ENCODE data around the gene SPAG7.

The SPAG7 gene

DNA sequence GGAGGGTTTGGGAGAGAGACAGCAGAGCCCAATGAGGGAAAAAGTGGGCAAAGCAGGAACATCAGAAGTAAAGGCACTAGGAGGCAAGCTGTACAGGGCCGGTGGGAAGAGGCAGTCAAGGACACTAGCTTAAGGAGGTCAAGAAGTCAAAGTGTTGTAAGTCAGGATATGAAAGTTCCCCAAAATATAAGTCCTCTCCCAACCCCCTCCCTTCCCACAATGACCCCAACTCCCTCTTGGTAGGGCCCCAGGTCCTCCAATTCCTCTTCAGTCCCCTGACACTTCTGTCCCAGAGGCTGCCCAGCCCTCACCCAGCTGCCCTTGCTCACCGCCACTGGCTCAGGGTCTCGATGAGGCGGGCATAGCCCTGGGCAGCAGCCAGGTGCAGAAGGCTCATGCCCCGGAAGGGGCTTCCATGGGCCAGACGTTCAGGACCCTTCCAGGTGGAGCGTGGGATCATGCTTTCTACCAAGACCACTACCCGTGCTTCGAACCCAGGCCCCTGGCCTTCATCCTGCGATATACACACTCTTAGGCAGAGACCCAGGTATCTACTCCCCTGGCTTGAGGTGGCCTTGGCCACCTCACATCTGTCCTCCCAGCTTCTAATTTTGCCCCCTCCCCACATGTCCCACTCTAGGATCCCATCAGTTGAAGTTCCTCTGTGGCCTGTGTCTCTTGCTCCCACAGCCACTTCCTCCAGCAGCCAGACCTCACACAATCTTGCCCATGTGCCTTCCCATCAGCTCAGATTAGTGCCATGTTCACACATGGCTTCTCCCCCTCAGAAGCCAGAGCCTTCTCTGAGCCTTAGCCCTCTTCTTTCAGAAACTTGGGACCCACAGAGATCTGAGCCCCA is 5.9 kb upstream of the SPAG7 start:
- DNase-seq, result no peak

DNA sequence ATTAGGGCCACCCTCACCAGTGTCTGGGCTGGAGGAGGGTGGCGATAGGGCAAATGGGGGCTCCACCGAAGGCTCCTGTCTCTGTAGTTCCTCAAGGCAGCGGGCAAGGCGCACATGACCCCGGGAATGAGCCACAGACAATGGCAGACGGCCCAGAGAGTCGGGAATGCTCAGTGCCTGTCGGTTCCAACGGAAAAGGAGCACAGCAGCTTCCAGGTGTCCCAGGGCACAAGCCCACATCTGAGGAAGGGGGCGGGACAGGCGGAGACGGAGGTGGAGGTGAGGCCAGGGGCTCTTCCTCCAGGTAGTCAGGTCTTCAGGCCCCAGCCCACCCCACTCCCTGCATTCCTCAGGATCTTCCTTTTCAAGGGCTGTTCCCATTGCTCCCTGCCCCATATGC is 5.1 kb upstream of the SPAG7 start:
- DNase-seq, result no peak

DNA sequence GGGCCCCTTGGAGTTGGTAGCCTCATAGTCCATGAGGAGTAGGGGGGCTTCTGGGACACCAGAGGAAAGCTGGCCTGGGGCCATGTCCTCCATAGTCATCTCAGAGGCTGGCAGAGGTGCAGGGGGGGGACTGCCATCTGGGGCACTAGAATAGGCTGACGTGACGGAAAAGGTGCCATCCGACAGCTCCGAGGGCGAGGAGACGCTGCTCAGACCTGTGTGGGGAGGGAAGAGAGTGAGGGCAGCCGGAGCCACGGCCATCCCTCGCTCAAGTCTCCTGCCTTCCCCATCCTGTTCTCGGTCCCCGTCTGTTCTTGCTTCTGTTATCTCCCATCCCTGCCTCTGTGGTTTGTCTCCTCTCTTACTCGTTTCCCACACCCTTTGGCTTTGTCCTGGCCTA is 4.7 kb upstream of the SPAG7 start:
- DNase-seq, result no peak

GRCh38 chr17:4971826-4972225 is 4.2 kb upstream of the SPAG7 start:
- no peak for DNase-seq

- no peak for DNase-seq
Observed at GRCh38 chr17:4970273-4970672, 2.7 kb upstream of the SPAG7 start.

DNA sequence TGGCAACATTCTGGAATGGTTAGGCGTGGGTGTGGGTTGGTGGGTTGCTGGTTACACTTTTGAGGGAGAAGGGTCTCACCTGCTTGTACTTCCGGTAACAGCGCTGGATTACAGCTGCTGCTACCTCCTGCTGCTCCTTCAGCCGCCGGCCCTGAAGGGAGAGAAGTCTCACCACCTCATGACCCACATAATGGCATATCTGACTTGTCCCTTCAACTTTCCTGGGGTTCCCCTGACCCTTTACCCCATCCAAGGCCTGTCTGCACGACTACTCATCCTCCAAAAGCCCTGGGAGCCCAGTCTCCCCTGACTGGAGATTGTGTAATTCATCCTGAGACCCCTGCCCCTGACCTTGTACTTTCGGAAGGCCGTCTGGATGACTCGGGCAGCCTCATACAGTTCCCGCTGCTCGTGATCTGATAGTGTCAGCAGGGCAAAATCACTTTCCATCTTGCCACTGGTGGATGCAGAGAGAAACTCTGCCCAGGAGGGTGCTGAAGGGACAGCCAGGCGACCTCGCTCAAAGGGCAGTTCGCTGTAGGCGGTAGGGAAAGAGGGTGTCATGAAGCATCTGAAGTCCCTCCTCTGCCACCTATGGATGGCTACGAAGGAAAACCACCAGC is 2.0 kb upstream of the SPAG7 start:
- DNase-seq, result peak; percentile 67

GRCh38 chr17:4969047-4969550 is 1.5 kb upstream of the SPAG7 start:
- DNase-seq, result peak; percentile 69

DNA sequence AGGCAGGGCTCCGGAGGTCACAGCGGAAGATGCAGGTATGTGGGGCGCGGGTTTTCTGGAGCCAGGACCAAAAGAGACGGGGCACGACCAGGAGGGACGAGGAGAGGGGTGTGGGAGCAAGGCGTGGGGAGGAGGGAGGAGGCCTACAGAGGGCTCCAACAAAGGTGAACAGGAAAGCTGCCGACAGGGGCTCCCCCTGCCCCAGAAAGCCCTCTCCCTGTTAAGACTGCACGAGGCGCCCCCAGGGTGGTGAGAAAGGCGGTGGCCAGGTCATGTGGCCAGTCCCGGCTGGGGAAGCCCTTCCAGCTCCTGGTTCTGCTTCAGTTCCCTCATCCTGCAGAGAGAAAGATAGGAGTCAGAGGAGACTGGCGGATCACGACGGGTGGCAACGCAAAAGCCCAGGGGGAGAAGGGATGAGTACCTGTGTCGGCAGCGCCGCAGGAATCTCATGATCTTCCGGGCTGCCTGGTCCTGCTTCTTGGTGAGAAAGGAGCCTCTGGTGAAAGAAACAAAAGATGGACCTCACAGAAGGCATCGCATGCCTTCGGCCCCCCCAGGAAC is 949 bp upstream of the SPAG7 start:
- peak; percentile 46 for DNase-seq

DNA sequence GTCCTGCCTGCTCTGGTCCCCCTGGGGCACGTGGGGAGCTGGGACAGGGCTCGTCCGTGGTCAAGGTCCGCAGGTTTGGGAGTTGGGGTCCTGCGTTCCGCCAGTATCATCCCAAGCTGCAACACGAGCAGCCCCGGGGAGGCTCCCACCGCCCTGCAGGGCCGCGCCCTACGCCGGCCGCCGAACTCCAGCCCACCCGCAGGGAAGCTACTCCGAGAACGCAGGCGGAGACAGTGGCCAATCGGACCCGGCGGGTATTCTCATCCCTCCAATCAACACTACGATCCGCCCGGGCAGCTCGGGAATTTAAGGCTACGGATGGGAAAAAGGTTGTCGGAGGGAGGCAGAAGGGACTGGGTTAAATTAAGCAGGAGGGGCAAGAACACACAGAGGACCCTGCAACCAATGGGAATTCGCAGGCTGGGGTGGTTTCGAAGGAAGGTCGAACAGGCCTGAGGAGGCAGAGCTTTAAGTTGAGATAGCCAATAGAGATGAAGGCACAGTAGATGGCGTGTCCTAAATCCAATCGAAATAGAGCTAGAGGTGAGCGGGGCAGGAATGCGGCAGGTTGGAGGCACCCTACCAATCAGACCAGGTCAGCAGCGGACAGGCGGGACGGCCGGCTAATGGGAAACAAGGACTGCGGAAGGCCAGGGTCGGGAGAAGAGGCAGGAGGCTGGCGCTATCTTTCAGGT is 626 bp downstream of the SPAG7 start:
- DNase-seq, result peak; percentile 94

GRCh38 chr17:4965311-4965986 is 2.2 kb downstream of the SPAG7 start:
- no peak for DNase-seq

DNA sequence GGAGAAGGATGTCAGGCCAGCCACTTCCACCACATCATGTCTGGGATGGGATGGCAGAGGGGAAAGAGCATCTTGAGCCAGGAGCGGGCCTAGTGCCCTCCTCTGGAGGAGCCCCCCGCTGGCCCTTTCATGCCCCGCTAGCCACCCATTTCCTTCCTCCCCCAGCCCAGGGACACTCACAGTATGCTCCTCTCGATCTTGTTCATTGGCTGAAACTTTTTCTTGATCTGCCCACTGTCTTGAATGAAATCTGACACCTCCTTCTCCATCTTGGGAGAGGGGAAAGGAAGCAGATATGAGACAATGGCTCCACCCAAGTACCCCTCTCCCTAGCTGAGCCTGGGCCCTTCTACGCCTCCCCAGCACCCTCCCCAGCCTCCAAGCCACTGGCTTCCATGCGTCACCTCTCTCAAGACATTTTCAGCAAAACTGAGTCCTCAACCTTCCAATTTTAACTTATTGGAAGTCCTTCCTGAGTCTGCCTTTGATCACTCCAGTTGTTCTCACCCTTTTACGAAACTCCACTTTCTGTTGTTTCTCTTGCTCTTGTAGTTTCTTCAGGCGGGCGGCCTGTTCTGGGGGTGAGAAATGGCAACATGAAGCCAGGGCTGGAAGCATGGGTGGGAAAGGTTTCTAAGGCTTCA is 7.2 kb downstream of the SPAG7 start:
- no peak for DNase-seq

GRCh38 chr17:4959261-4959965 is 8.2 kb downstream of the SPAG7 start:
- no peak for DNase-seq

GRCh38 chr17:4958102-4958501 is 9.5 kb downstream of the SPAG7 start:
- no peak for DNase-seq

DNA sequence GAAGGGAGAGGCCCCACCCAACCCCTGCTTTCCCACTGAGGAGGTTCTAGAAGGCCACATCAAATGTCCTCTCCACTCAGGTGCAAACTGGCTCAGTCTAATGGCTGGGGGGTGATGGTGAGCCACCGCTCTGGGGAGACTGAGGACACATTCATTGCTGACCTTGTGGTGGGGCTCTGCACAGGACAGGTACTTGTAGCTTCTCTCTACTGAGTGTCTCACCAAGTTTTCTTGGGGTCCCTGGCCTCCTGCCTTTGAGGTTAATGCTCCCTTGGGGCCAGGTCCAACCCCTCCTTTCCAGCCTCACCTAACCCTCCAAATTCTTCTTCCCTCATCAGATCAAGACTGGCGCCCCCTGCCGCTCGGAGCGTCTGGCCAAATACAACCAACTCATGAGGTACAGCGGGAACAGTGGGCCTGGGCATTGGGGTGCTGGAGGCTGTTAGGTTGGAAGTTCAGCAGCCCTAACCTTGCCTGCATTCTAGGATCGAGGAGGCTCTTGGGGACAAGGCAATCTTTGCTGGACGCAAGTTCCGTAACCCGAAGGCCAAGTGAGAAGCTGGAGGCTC is 11.0 kb downstream of the SPAG7 start:
- DNase-seq, result peak; percentile 52

DNA sequence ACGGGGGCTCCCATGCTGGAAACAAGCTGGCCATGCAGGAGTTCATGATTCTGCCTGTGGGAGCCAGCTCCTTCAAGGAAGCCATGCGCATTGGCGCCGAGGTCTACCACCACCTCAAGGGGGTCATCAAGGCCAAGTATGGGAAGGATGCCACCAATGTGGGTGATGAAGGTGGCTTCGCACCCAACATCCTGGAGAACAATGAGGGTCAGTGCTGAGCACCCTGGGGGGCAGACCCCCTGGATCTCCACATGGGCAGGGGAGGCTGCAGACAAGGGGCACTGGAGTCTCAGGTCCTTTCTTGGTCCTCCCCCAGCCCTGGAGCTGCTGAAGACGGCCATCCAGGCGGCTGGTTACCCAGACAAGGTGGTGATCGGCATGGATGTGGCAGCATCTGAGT is 12.5 kb downstream of the SPAG7 start:
- no peak for DNase-seq

DNA sequence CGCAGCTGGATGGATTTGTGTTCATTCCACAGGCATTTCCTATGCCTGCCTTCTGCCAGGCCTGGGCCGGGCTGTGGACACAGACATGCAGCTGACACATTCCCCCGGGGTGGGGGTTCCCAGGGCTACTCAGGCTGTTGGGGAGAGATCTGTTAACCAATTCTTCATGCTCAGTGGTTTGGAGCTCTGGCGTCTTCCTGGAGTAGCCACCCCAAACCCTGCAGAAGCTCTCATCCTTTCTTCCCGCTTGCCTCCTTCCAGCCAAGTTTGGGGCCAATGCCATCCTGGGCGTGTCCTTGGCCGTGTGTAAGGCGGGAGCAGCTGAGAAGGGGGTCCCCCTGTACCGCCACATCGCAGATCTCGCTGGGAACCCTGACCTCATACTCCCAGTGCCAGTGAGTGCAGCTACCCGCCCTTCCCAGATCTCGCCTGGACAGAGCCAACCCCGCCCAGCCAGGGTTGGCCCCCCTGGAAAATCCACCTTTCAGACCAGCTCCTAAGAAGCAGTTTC is 14.1 kb downstream of the SPAG7 start:
- no peak for DNase-seq

GRCh38 chr17:4951486-4951885 is 16.1 kb downstream of the SPAG7 start:
- DNase-seq, result no peak

DNA sequence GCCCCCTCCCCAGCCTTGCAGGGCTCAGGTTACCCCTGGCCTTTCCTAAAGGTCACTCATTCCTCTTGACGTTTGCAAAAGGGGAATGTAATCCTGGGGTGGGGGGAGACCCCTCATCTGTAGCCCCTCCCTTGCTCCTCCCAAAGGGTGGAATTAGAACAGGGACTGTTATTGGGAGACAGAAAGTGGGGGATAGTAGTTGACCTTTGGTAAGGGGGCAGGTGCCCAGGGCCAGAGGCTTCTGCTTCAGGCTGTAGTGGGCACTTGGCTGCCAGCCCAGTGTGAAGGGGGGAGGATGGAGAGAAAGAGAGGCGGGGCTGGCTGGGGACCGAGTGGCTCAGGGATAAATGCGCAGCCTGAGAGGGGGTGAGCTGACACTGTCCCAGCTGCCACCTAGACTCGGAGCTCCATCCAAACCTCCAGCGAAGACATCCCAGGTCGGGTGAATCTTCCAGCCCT is 16.8 kb downstream of the SPAG7 start, which contains the start of gene ENO3:
Gene ENO3 (plus strand): TSS at position 374 of the 459 bp plus-strand sequence. CDS start 711 bp downstream, outside the sequence.
- DNase-seq, result no peak

- peak; percentile 42 for DNase-seq
Observed at GRCh38 chr17:4950075-4950745, 17.4 kb downstream of the SPAG7 start.

Measured in stimulated activated CD4-positive, alpha-beta T cell treated with anti-CD3 and anti-CD28 coated beads, Interleukin-1b, Interleukin-23, amount 100 ng/mL, for 48 hours (primary cell).